Skeletal muscle satellite cell (primary cell): Measurements from ENCODE around the gene SPATA24. TPM values are rescaled to one million over a fixed set of nuclear protein-coding genes. Genes with fewer than 3 reads are reported as not detected.
"Not testable (repeated sequence)": the region's sequence is repeated elsewhere in the genome, so short reads cannot be mapped to it uniquely, and the experiment has no call there.

Source experiments
- H3K27me3 ChIP-seq: 2 replicates; pipeline ENCODE4 v1.7.0; 2013; ENCODE audit warnings: low read length; ENCODE audit not compliant: control insufficient read depth, insufficient read depth
- H3K36me3 ChIP-seq: 2 replicates; pipeline ENCODE4 v1.7.0; 2013; ENCODE audit warnings: mild to moderate bottlenecking, control low read depth, low read length; ENCODE audit not compliant: insufficient read depth
- H3K4me1 ChIP-seq: 2 replicates; pipeline ENCODE4 v1.7.0; 2013; ENCODE audit warnings: low read length; ENCODE audit not compliant: control insufficient read depth, insufficient read depth
- H3K4me2 ChIP-seq: 2 replicates; pipeline ENCODE4 v1.7.0; 2013; ENCODE audit warnings: mild to moderate bottlenecking, low read length
- H3K4me3 ChIP-seq: 2 replicates; pipeline ENCODE4 v1.7.0; 2013; ENCODE audit warnings: low read length
- H3K9ac ChIP-seq: 2 replicates; pipeline ENCODE4 v1.7.0; 2013; ENCODE audit warnings: mild to moderate bottlenecking, low read depth, low read length, moderate library complexity
- H3K9me3 ChIP-seq: replicated peaks from 2 replicates; pipeline ENCODE4 v1.7.0; 2013; ENCODE audit warnings: mild to moderate bottlenecking, control low read depth, low read length
- total RNA-seq: library from RNA; depleted of rRNA; stranded (reverse); fragments of >200 nt; gene quantifications from 2 replicates; pipeline ENCODE4 v1.2.3, GENCODE V29; 2012; rRNA removed

The SPATA24 gene, protein sequence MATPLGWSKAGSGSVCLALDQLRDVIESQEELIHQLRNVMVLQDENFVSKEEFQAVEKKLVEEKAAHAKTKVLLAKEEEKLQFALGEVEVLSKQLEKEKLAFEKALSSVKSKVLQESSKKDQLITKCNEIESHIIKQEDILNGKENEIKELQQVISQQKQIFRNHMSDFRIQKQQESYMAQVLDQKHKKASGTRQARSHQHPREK
- 2.0 and 6.3 TPM in 2 replicates for total RNA-seq

DNA sequence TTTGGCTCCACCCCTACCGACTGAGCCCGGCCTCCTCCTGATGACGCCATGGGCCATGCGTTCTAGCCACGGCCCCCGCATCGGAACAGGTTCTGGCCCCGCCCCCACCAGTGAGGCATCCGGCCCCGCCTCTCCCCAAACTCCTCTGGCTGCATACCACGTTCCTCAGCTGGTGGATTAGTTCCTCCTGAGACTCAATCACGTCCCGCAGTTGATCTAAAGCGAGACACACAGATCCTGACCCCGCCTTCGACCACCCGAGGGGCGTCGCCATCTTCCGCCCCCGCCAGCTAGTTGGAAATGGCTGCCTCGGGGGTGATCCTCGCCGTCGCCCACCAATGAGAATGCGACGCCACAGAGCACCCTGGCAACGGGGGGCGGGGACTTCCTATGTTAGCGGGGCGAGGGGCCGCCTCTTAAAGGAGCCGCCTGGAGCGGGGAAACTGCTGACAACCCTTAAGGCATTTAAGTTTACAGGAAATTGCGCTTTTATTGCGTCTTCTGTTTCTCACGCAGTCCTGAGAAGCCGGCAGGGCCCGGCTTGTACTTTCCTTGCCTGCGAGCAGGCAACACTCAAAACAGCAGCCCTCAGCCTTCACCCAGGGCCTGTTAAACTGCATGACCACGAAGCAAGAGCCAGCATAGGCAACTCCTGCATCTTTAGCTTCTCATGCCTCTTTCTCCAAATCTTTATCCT lies at the start of gene SPATA24:
Gene SPATA24, minus strand, starts transcription at position 303 of the 697 bp plus-strand sequence. Its CDS starts 29 bp downstream, at position 274.
- peak within 1 kb of the TSS; percentile 94 for H3K4me2 ChIP-seq
- H3K36me3 ChIP-seq = no peaks in the 10 kb centered on the region
- H3K4me3 ChIP-seq = peak within 1 kb of the TSS; percentile 79
- H3K9ac ChIP-seq = peak within 1 kb of the TSS; percentile 83
- peaks cover 10% of the 10 kb centered on the region for H3K4me1 ChIP-seq
- no peaks in the 10 kb centered on the region for H3K27me3 ChIP-seq
- H3K9me3 ChIP-seq = no peaks in the 10 kb centered on the region

DNA sequence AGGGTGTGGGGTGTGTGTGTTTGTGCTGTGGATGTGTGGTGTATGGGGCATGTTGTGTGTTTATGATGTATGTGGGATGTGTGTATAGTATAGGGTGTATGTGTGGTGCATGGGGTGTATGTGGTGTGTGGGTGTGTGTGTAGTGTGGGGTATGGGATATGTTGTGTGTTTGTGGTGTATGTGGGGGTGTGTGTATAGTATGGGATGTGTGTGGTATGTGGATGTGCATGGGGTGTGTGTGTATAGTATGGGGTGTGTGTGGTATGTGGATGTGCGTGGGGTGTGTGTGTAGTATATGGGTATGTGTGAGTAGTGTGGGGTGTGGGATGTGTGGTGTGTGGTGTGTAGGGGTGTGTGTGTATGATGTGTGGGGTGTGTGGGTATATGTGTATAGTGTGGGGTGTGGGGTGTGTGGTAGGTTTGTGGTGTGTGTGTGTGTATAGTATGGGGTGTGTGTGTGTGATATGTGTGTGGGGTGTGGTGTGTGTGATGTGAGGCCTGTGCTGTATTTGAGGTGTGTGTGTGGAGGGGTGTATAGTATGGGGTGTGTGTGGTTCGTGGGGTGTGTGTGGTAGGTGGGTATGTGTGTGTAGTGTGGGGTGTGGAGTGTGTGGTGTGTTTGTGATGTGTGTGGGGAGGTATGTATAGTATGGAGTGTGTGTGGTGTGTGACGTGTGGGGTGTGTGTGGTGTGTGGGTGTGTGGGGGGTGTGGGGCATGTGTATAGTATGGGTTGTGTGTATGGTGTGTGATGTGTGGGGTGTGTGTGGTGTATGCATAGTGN lies 48.2 kb upstream of the SPATA24 start:
- H3K4me1 ChIP-seq = no peaks in the 10 kb centered on the region
- no peaks in the 10 kb centered on the region for H3K27me3 ChIP-seq
- H3K4me3 ChIP-seq = no peak overlapping the region
- no peaks in the 10 kb centered on the region for H3K9me3 ChIP-seq
- H3K4me2 ChIP-seq = no peak overlapping the region
- H3K36me3 ChIP-seq = no peaks in the 10 kb centered on the region
- H3K9ac ChIP-seq = no peak overlapping the region

DNA sequence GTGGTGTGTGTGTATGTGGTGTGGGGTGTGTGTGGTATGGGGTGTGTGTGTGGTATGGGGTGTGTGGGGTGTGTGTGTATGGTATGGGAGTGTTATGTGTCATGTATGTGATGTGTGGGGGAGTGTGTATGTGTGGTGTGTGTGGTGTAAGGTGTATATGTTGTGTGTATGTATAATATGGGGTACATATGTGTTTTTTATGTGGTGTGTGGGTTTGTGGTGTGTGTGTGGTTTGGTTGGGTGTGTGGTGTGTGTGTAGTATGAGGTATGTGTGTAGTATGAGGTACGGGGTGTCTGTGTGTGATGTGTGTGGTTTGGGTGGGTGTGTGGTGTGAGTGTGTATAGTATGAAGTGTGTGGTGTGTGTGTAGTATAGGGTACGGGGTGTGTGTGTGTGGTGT lies 47.3 kb upstream of the SPATA24 start:
- no peaks in the 10 kb centered on the region for H3K36me3 ChIP-seq
- no peaks in the 10 kb centered on the region for H3K9me3 ChIP-seq
- no peak overlapping the region for H3K4me3 ChIP-seq
- no peaks in the 10 kb centered on the region for H3K4me1 ChIP-seq
- no peak overlapping the region for H3K9ac ChIP-seq
- no peak overlapping the region for H3K4me2 ChIP-seq
- H3K27me3 ChIP-seq = no peaks in the 10 kb centered on the region

DNA sequence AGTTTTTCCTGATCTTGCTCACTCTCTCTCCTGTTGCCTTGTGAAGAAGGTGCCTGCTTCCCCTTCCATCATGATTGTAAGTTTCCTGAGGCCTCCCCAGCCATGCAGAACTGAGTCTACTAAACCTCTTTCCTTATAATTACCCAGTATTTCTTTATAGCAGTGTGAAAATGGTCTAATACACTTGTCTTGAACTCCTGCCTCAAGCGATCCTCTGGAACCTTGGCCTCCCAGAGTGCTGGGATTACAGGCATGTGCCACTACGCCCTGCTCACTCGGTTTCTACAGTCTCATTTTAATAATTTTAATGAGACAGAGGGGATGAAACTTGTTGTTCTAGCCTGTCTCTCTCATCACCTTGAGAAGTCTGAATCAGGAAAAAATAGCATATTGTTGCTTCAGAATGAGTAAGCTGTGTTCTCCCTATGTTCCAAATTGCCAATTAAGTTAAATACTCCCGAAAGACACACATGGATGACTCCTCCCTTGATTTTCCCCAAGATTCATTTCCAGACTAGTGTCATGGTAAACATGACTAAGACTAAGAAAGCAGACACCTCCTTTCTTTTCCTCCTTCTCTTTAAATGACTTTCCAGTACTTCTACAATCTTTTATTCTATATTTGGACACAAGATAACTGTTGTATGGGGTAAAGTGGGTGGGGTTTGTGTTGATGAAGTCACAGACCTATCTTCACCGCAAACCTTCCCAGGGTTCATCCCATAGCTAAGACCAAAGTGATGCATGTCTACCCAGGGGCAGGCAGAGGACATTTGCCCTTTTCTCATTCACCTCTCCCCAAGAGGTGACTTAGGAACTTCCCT lies 43.3 kb upstream of the SPATA24 start:
- Histone ChIP-seq H3K4me1 (peaks cover 21% of the 10 kb centered on the region), H3K9me3 (no peaks in the 10 kb centered on the region), H3K27me3 (no peaks in the 10 kb centered on the region), H3K9ac (no peak overlapping the region), H3K36me3 (no peaks in the 10 kb centered on the region), H3K4me3 (no peak overlapping the region), H3K4me2 (no peak overlapping the region)

DNA sequence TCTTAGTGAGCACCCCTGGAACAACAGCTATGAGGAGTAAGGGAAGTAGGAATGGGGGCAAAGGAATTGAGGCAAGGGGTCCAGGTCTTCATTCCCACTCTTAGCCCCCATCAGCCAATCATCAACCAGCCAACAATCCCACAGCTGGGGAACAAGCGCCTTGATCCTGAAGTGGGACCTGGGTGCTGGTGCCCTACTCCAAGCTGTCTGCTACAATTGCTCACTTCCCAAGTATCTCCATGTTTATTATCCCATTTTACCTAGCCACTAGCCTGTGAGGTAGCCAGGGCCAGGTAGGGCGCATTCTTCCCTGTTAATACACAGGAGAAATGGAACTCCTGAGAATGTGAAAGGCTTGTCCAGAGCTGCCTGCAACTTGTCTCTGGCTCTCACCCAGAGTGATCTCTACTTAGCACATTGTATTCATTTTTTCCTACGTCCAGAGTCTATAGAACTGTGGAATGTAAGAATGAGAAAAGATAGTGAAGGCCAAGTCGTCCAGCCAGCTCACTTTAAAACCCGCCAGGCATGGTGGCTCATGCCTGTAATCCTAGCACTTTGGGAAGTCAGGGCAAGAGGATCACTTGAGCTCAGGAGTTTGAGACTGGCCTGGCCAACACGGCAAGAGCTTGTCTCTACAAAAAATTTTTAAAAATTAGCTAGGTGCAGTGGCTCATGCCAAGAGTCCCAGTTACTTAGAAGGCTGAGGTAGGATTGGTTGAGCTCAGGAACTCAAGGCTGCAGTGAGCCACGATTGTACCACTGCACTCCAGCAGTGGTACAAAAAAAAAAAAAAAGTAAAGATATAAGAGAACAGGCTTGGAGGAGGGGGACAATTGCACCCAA lies 41.7 kb upstream of the SPATA24 start:
- Histone ChIP-seq H3K27me3 (no peaks in the 10 kb centered on the region), H3K36me3 (no peaks in the 10 kb centered on the region), H3K4me2 (no peak overlapping the region), H3K9me3 (no peaks in the 10 kb centered on the region), H3K4me1 (peaks cover 21% of the 10 kb centered on the region), H3K4me3 (no peak overlapping the region), H3K9ac (no peak overlapping the region)

DNA sequence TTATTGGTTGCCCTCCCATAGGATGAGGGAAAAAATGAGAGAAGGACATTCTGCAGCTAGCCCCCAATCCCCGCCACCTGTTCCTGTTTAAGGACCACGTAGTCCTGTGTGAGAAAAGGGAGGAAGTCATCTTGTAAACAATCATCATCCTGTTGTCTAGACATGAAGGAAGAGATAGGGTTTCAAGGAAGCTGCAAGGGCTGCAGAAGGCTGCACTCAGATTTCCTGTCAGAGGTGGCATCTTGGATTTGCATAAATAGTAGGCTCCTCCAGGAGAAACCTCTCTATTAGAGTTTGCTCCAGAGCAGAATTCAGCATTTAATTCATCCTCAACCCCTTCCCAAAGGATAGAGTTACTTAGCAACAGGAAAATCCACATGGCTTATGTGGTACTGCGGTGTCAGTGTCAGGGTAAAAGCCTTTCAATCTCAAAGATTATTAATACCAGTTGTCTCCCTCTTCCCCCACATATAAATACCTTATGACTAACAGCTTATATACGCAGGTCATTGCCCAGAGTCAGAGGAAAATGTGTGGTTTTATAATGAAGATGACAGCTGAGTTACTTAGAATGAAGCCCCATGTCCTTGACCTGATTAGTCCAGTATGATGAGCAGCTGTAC lies 40.1 kb upstream of the SPATA24 start:
- Histone ChIP-seq H3K9me3 (no peaks in the 10 kb centered on the region), H3K27me3 (no peaks in the 10 kb centered on the region), H3K4me1 (peaks cover 27% of the 10 kb centered on the region), H3K4me3 (no peak overlapping the region), H3K9ac (peak overlapping the region; percentile 11), H3K36me3 (no peaks in the 10 kb centered on the region), H3K4me2 (peak overlapping the region; percentile 47)

DNA sequence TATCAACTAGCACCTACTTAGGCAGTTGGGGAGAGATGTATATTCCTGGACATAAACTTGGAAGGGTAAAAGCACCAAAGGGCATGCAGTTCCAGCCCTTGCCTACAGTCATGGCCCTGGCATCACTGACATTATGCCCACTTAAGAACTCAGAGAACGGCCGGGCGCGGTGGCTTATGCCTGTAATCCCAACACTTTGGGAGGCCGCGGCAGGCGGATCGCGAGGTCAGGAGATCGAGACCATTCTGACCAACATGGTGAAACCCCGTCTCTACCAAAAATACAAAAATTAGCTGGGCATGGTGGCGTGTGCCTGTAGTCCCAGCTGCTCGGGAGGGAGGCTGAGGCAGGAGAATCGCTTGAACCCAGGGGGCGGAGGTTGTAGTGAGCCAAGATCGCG lies 36.5 kb upstream of the SPATA24 start:
- not testable (repeated sequence) for H3K9ac ChIP-seq, H3K27me3 ChIP-seq

DNA sequence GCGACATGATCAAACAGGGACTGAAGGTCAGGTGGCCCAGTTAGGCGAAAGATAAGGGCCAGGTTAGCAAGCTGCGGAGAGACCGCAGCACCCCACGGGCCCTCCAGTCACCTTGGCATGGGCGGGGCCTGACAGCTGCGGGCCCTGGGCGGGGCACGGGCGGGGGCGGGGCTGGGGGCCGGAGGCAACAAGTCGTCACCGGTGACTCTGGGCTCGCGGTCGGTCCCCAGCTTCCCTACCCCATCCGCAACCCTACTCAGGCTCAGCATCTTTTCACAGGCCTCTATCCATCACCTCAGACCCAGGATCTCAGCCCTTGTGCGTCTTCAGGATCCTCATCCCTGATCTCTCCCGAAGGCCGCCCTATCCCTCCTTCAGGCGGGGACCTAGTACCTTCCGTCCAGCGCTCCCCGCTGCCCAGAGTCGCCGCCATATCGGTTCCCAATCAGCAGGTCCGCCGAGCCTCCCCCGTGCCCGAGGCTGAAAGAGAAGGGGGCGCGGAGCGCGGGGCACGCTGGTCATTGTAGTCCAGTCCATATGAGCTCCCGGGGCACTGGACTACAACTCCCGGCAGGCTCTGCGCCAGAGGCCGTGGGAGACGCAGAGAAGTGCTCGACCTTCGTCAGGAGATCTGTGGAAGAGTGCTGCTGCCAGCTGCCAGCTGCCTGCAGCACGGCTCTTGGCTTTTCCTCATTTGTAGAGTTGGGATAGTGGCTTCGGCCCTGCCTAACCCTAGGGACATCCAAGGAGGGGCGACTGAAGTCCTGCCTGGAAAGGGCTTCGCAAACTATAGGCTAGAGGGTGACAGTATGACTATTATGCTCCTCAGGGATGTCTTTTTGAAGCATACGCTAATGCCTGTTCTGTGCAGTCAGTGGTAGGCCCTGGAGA lies 35.4 kb upstream of the SPATA24 start, which contains the start of gene DNAJC18:
Gene DNAJC18, minus strand, starts transcription at position 513 of the 891 bp plus-strand sequence. Its CDS starts 80 bp downstream, at position 433.
- H3K9me3 ChIP-seq = no peaks in the 10 kb centered on the region
- no peaks in the 10 kb centered on the region for H3K27me3 ChIP-seq
- H3K9ac ChIP-seq = peak within 1 kb of the TSS; percentile 96

More for the DNA sequence above, 36.5 kb upstream of the SPATA24 start:
- not testable (repeated sequence) for H3K4me3 ChIP-seq, H3K9me3 ChIP-seq, H3K4me2 ChIP-seq, H3K36me3 ChIP-seq
- H3K4me1 ChIP-seq = peaks cover 31% of the 10 kb centered on the region

DNA sequence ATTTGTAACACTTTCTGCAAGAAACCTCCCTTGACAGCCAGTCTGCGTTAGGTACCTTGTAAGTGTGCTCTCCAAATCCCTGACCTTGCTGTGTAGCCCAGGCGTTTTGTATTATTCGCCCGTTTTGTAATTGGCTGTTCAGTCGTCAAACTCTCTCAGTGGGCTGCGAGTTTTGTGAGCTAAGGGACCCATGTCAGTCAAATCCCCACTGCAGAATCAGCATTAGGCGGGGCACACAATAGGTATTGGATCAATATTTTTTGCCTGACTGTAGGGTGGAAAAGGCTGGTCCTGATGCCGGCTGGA lies 34.8 kb upstream of the SPATA24 start:
- peak overlapping the region; percentile 96 for H3K9ac ChIP-seq
- H3K4me3 ChIP-seq = peak overlapping the region; percentile 96

More for the DNA sequence above, 35.4 kb upstream of the SPATA24 start, which contains the start of gene DNAJC18:
- Histone ChIP-seq H3K4me3 (peak within 1 kb of the TSS; percentile 96), H3K36me3 (no peaks in the 10 kb centered on the region), H3K4me1 (peaks cover 24% of the 10 kb centered on the region), H3K4me2 (peak within 1 kb of the TSS; percentile 92)

More for the DNA sequence above, 34.8 kb upstream of the SPATA24 start:
- H3K4me2 ChIP-seq = peak overlapping the region; percentile 92
- no peaks in the 10 kb centered on the region for H3K36me3 ChIP-seq
- peaks cover 18% of the 10 kb centered on the region for H3K4me1 ChIP-seq
- H3K27me3 ChIP-seq = no peaks in the 10 kb centered on the region
- no peaks in the 10 kb centered on the region for H3K9me3 ChIP-seq
